ENCODE measurements around the gene FOXF1. TPM values are rescaled to one million over a fixed set of nuclear protein-coding genes. Genes with fewer than 3 reads are reported as not detected.

Gene FOXF1
- total and polyA plus RNA-seq, 12 donors: 0.07 to 0.64 (median 0.27) TPM; not detected in 3

GRCh38 chr16:86471896-86472295, 38.4 kb upstream of the FOXF1 start:
- Histone ChIP-seq H3K4me1 (replicated peaks in 1 of 2) (no peaks in the 10 kb centered on the region), H3K27me3 (peaks cover 4% of the 10 kb centered on the region), H3K27ac (no peak overlapping the region), H3K4me3 (no peak overlapping the region), H3K9me3 (replicated peaks in 1 of 3) (no peaks in the 10 kb centered on the region), H3K36me3 (replicated peaks in 1 of 2) (no peaks in the 10 kb centered on the region)
- TF ChIP-seq POLR2A (IDR thresholded peaks at IDR 0.05) (no peak), CTCF (IDR thresholded peaks at IDR 0.05) (no peak)
- no peak for DNase-seq
- intact Hi-C loops (cut with DNase I): no loop called here
- WGBS, 4 donors: 82 to 88% (median 87%) methylated on average over 11 to 12 of the region's 12 CpGs

DNA sequence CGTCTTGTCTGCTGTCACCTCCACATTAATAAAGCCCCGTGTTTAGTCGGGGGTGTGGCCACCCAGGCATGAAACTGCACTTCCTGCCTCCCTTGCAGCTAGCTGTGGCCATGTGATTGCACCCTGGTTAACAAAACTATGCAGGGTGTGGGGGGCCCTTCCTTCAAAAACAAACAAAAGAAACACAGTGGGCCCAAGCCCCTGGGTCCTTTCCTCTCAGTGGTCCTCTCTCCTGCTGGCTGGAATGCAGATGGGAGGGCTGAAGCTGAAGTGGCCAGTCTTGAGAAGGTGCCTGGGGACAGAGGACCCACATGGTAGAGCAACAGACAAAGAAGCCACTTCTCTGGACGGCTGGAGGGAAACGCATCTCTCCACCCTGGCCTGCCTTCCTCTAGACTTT, 38.0 kb upstream of the FOXF1 start:
- no peaks in the 10 kb centered on the region for H3K4me1 ChIP-seq (replicated peaks in 1 of 2)
- H3K9me3 ChIP-seq (replicated peaks in 1 of 3): no peaks in the 10 kb centered on the region
- 77 to 91% (median 84%) methylated on average over 3 to 5 of the region's 5 CpGs for WGBS, 4 donors
- no peaks in the 10 kb centered on the region for H3K36me3 ChIP-seq (replicated peaks in 1 of 2)
- no peak for TF ChIP-seq CTCF (IDR thresholded peaks at IDR 0.05)
- TF ChIP-seq POLR2A (IDR thresholded peaks at IDR 0.05): no peak
- no peak overlapping the region for H3K4me3 ChIP-seq
- H3K27me3 ChIP-seq: peaks cover 4% of the 10 kb centered on the region
- intact Hi-C loops (cut with DNase I): no loop called here
- H3K27ac ChIP-seq: no peak overlapping the region
- DNase-seq: no peak

DNA sequence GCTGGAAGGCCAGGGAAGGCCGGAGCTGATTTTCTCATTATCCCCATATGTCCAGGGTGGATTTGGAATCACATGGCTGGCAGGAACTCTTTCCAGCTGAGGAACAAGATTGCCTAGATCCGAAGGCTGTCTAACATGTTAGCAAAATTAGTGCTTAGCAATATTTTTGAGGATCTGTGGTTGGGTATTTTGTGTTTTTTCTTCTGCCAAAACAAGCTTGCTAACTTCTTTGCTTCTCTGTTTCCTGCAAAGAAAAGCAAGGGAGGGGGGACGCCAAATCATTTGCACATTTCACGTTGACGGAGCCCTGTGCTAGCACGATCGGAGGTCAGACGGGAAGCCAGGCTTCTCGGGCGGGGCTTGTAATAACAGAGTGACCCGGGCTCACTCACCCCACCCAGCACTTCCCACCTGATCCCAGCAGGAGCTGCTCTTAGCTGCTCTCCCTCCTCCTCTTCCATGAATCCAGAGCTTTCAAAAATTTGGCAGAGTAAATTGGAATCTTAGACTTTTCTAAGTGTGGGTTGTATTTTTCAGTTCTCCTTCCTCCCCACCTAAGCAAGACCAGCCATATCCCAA, 33.3 kb upstream of the FOXF1 start:
- H3K9me3 ChIP-seq (replicated peaks in 1 of 3): no peaks in the 10 kb centered on the region
- H3K36me3 ChIP-seq (replicated peaks in 1 of 2): no peaks in the 10 kb centered on the region
- DNase-seq: no peak
- H3K27ac ChIP-seq: peak overlapping the region in 1 of 5 donors; percentile 7
- no peak for TF ChIP-seq CTCF (IDR thresholded peaks at IDR 0.05)
- no peak for TF ChIP-seq POLR2A (IDR thresholded peaks at IDR 0.05)
- H3K4me1 ChIP-seq (replicated peaks in 1 of 2): no peaks in the 10 kb centered on the region
- no peak overlapping the region for H3K4me3 ChIP-seq
- intact Hi-C loops (cut with DNase I): no loop called here
- 35 to 49% (median 40%) methylated on average over 11 of the region's 11 CpGs for WGBS, 4 donors
- peaks cover 4% of the 10 kb centered on the region for H3K27me3 ChIP-seq

GRCh38 chr16:86477642-86478041, 32.7 kb upstream of the FOXF1 start:
- no peaks in the 10 kb centered on the region for H3K36me3 ChIP-seq (replicated peaks in 1 of 2)
- H3K27me3 ChIP-seq: peaks cover 4% of the 10 kb centered on the region
- WGBS, 4 donors: 49 to 81% (median 68%) methylated on average over 3 to 5 of the region's 5 CpGs
- no peak for DNase-seq
- no peak overlapping the region for H3K4me3 ChIP-seq
- intact Hi-C loops (cut with DNase I): no loop called here
- no peak for TF ChIP-seq POLR2A (IDR thresholded peaks at IDR 0.05)
- TF ChIP-seq CTCF (IDR thresholded peaks at IDR 0.05): no peak
- H3K9me3 ChIP-seq (replicated peaks in 1 of 3): no peaks in the 10 kb centered on the region
- no peaks in the 10 kb centered on the region for H3K4me1 ChIP-seq (replicated peaks in 1 of 2)
- no peak overlapping the region for H3K27ac ChIP-seq
